CD4-positive, alpha-beta T cell treated with Interleukin-17A for 1 hour (primary cell): ENCODE results near the gene KIAA0586.
"Not testable (repeated sequence)": the region's sequence is repeated elsewhere in the genome, so short reads cannot be mapped to it uniquely, and the experiment has no call there.

Experiments
- DNase-seq: peaks from one replicate; pipeline ENCODE4 v3.0.0-alpha.2; 2020

The KIAA0586 gene

GRCh38 chr14:58427281-58428117 lies at the start of gene KIAA0586, which contains the start of gene TIMM9:
KIAA0586 (plus strand) TSS chr14:58427719; CDS start chr14:58428265, 546 bp downstream.
TIMM9 (minus strand) TSS chr14:58427531; CDS start chr14:58411945, 15,586 bp downstream.
- DNase-seq = peak; percentile 99

GRCh38 chr14:58390830-58391229 lies 36.7 kb upstream of the KIAA0586 start:
- no peak for DNase-seq

GRCh38 chr14:58395562-58395811 lies 32.0 kb upstream of the KIAA0586 start:
- no peak for DNase-seq

- DNase-seq = peak; percentile 79
These were observed 31.4 kb upstream of the KIAA0586 start, which contains the start of gene TOMM20L for GRCh38 chr14:58395812-58396788. TOMM20L (plus strand) TSS chr14:58395930; CDS start chr14:58395958, 28 bp downstream.

GRCh38 chr14:58397156-58397555 lies 30.4 kb upstream of the KIAA0586 start:
- no peak for DNase-seq

- DNase-seq = no peak
These were observed 29.0 kb upstream of the KIAA0586 start for GRCh38 chr14:58398495-58398894.

GRCh38 chr14:58398895-58399294 lies 28.6 kb upstream of the KIAA0586 start:
- no peak for DNase-seq

- peak; percentile 16 for DNase-seq
These were observed 25.9 kb upstream of the KIAA0586 start for GRCh38 chr14:58401587-58401986.

- DNase-seq = no peak
These were observed 18.8 kb upstream of the KIAA0586 start for GRCh38 chr14:58408681-58409215.

- no peak for DNase-seq
These were observed 12.7 kb upstream of the KIAA0586 start for GRCh38 chr14:58414845-58415244.

GRCh38 chr14:58415636-58416547 lies 11.6 kb upstream of the KIAA0586 start:
- DNase-seq = no peak

- DNase-seq = not testable (repeated sequence)
These were observed 10.6 kb upstream of the KIAA0586 start for GRCh38 chr14:58416934-58417333.

GRCh38 chr14:58426670-58427280 lies 744 bp upstream of the KIAA0586 start:
- DNase-seq = no peak

GRCh38 chr14:58428118-58428683 lies 682 bp downstream of the KIAA0586 start:
- peak; percentile 46 for DNase-seq

- DNase-seq = no peak
These were observed 2.6 kb downstream of the KIAA0586 start for GRCh38 chr14:58430156-58430555.

GRCh38 chr14:58439476-58439875 lies 12.0 kb downstream of the KIAA0586 start:
- DNase-seq = no peak

GRCh38 chr14:58444627-58445026 lies 17.1 kb downstream of the KIAA0586 start:
- no peak for DNase-seq

- DNase-seq = no peak
These were observed 28.2 kb downstream of the KIAA0586 start for GRCh38 chr14:58455593-58456265.

GRCh38 chr14:58460772-58461171 lies 33.3 kb downstream of the KIAA0586 start:
- DNase-seq = no peak

- no peak for DNase-seq
These were observed 35.6 kb downstream of the KIAA0586 start for GRCh38 chr14:58463147-58463546.

GRCh38 chr14:58464652-58465051 lies 37.1 kb downstream of the KIAA0586 start:
- no peak for DNase-seq
